Activated B cell treated with CpG ODN at 0.5 μM for 24 hours (primary cell): ENCODE results near the gene CCR2. TPM values are rescaled to one million over a fixed set of nuclear protein-coding genes. Genes with fewer than 3 reads are reported as not detected.

Experiments
- ATAC-seq: fragments of 200-7000 bp; cut with Tn5 transposase; one replicate; pipeline ENCODE4 v1.10.0; 2021; ENCODE audit warnings: low read depth, mild to moderate bottlenecking, moderate library complexity
- CTCF ChIA-PET: fragments of 350-600 bp; sonication (Branson Sonifier 250); formaldehyde crosslinking; loops from one replicate; lab custom pipeline; 2021; ENCODE audit warnings: antibody characterized with exemption; lab: Charles Lee
- POLR2A ChIA-PET: fragments of 350-600 bp; sonication (Branson Sonifier 250); formaldehyde crosslinking; loops from one replicate; lab custom pipeline; 2021; ENCODE audit warnings: antibody characterized with exemption; lab: Charles Lee
- DNase-seq: peaks from one replicate; pipeline ENCODE4 v3.0.0; 2022
- H3K27ac Mint-ChIP-seq: one replicate; pipeline ENCODE4 v1.8.0; 2020; ENCODE audit warnings: mixed read lengths
- H3K27me3 Mint-ChIP-seq: one replicate; pipeline ENCODE4 v1.8.0; 2021; ENCODE audit warnings: mixed read lengths
- H3K36me3 Mint-ChIP-seq: one replicate; pipeline ENCODE4 v1.8.0; 2021; ENCODE audit warnings: low read depth, mixed read lengths
- H3K4me1 Mint-ChIP-seq: one replicate; pipeline ENCODE4 v1.8.0; 2021; ENCODE audit warnings: mixed read lengths
- H3K4me3 Mint-ChIP-seq: one replicate; pipeline ENCODE4 v1.8.0; 2020; ENCODE audit warnings: mild to moderate bottlenecking, mixed read lengths
- H3K9me3 Mint-ChIP-seq: one replicate; pipeline ENCODE4 v1.8.0; 2020; ENCODE audit warnings: mixed read lengths
- CTCF ChIP-seq: fragments of 200-600 bp; IDR thresholded peaks from one replicate; pipeline ENCODE4 v1.8.0; 2022; ENCODE audit warnings: antibody characterized with exemption, mild to moderate bottlenecking
- intact Hi-C: fragments of 100-400 bp; cut with micrococcal nuclease; formaldehyde crosslinking; loops from one replicate; pipeline ENCODE4 v1.15.1; 2024
- total RNA-seq: library from RNA; stranded (reverse); gene quantifications from 2 replicates; pipeline ENCODE4 v1.2.3, GENCODE V29; 2022

CCR2 gene
- total RNA-seq, 1 donor from 2014 or later: 0.16 TPM

DNA sequence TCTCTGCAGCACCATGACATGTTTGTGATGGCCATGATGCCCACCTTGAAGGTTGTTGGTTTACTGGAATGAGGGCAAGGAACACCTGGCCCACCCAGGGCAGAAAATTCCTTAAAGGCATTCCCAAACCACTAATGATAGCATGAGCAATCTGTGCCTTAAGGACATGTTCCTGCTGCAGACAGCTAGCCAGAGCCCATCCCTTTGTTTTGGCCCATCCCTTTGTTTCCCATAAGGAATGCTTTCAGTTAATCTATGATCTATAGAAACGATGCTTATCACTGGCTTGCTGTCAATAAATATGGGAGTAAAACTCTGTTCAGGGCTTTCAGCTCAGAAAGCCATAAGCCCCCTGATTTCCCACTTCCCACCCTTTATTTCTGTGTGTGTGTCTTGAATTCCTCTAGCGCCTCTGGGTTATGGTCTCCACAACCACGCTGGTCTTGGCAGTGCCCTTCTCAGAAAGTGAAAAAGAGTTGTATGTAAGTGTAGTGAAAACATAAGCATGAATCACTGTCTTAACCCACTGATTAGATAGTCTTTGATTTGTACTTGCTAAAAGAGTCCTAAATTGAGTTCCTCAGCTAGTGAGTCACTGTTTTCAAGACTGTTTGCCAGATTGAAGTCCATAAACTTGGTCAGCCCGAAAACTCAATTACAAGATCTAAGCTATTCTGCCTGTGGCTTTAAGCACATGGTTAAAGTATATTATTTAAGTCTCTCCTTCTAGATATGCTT is 19.0 kb upstream of the CCR2 start:
- ChIA-PET CTCF (interaction anchor here (0.6 to 0.8 kb wide), 2 partner anchors 35 to 824 kb away, joined by 3 read pairs; no protein-coding TSS in a partner anchor), POLR2A (no interaction called here)
- no peak for TF ChIP-seq CTCF
- DNase-seq (no peak), ATAC-seq (no peak)
- peaks cover 7% of the 10 kb centered on the region for H3K9me3 Mint-ChIP-seq
- H3K4me3 Mint-ChIP-seq: no peak overlapping the region
- H3K27me3 Mint-ChIP-seq: no peaks in the 10 kb centered on the region
- H3K36me3 Mint-ChIP-seq: peaks cover 7% of the 10 kb centered on the region
- H3K27ac Mint-ChIP-seq: no peak overlapping the region
- intact Hi-C loops: no loop called here
- H3K4me1 Mint-ChIP-seq: peaks cover 2% of the 10 kb centered on the region

GRCh38 chr3:46335541-46335940 is 18.4 kb upstream of the CCR2 start:
- no peak overlapping the region for H3K27ac Mint-ChIP-seq
- DNase-seq (no peak), ATAC-seq (no peak)
- H3K4me3 Mint-ChIP-seq: no peak overlapping the region
- TF ChIP-seq CTCF: no peak
- no peaks in the 10 kb centered on the region for H3K27me3 Mint-ChIP-seq
- peaks cover 7% of the 10 kb centered on the region for H3K36me3 Mint-ChIP-seq
- peaks cover 2% of the 10 kb centered on the region for H3K4me1 Mint-ChIP-seq
- H3K9me3 Mint-ChIP-seq: peaks cover 7% of the 10 kb centered on the region
- intact Hi-C loops: no loop called here
- ChIA-PET CTCF (interaction anchor here (0.6 to 1.0 kb wide), 3 partner anchors 34 to 824 kb away, joined by 3 read pairs; no protein-coding TSS in a partner anchor), POLR2A (no interaction called here)

DNA sequence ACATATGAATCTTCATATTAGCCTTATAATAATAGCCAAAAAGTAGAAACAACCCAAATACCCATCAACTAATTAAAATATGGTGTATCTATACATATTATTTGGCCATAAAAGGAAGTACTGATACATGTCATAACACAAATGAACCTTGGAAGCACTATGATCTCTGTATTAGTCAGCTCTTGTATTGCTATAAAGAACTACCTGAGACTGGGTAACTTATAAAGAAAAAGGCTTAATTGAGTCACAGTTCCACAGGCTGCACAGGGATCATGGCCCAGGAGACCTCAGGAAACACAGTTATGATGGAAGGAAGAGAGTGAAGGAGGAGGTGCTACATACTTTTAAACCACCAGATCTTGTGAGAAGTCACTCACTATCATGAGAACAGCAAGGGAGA is 16.0 kb upstream of the CCR2 start:
- Mint-ChIP-seq H3K4me3 (no peak overlapping the region), H3K36me3 (peaks cover 7% of the 10 kb centered on the region), H3K4me1 (peaks cover 2% of the 10 kb centered on the region), H3K9me3 (peaks cover 7% of the 10 kb centered on the region), H3K27ac (no peak overlapping the region), H3K27me3 (no peaks in the 10 kb centered on the region)
- TF ChIP-seq CTCF: no peak
- intact Hi-C loops: no loop called here
- ATAC-seq: no peak
- POLR2A ChIA-PET: no interaction called here
- CTCF ChIA-PET: no interaction called here
- no peak for DNase-seq

DNA sequence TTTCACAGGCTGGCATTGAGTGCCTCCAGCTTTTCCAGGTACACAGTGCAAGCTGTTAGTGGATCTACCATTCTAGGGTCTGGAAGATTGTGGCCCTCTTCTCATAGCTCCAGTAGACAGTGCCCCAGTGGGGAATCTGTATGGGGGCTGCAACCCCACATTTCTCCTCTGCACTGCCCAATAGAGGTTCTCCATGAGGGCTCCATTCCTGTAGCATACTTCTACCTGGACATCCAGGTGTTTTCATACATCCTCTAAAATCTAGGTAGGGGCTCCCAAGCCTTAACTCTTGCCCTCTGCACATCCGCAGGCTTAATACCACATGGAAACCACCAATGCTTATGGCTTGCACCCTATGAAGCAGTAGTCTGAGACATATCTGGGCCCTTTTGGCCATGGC is 15.1 kb upstream of the CCR2 start:
- CTCF ChIA-PET: no interaction called here

More for the DNA sequence above, 15.1 kb upstream of the CCR2 start:
- Mint-ChIP-seq H3K27ac (no peak overlapping the region), H3K4me1 (no peaks in the 10 kb centered on the region), H3K9me3 (peaks cover 7% of the 10 kb centered on the region), H3K36me3 (peaks cover 7% of the 10 kb centered on the region), H3K27me3 (no peaks in the 10 kb centered on the region), H3K4me3 (no peak overlapping the region)
- ATAC-seq (no peak), DNase-seq (no peak)
- no peak for TF ChIP-seq CTCF
- intact Hi-C loops: no loop called here
- POLR2A ChIA-PET: no interaction called here
